Measurements from ENCODE around the gene EXOSC7.

EXOSC7 gene

DNA sequence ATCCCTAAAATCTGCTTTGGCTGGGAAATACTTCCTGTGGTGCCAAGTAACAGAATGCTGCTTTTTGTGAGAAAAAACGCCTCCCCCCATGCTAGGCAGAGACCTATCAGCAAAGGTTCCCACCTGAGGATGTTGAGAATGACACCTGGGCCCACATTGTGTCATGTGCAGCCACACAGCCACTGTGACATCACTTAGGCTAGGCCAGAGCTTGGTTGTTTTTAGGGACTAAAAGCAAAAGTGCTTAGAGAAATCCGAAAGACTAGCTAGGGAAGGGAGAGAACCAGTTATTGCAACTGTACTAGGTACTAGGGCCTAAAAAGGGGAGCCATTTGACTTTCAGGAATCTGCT, 6.2 kb upstream of the EXOSC7 start:
- no peak for DNase-seq (ENCODE audit: low read depth)
- TF ChIP-seq, protein P1, sequence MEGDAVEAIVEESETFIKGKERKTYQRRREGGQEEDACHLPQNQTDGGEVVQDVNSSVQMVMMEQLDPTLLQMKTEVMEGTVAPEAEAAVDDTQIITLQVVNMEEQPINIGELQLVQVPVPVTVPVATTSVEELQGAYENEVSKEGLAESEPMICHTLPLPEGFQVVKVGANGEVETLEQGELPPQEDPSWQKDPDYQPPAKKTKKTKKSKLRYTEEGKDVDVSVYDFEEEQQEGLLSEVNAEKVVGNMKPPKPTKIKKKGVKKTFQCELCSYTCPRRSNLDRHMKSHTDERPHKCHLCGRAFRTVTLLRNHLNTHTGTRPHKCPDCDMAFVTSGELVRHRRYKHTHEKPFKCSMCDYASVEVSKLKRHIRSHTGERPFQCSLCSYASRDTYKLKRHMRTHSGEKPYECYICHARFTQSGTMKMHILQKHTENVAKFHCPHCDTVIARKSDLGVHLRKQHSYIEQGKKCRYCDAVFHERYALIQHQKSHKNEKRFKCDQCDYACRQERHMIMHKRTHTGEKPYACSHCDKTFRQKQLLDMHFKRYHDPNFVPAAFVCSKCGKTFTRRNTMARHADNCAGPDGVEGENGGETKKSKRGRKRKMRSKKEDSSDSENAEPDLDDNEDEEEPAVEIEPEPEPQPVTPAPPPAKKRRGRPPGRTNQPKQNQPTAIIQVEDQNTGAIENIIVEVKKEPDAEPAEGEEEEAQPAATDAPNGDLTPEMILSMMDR (conservative IDR thresholded peaks at IDR 0.05; ENCODE audit: low read length), result no peak
- H3K4me3 ChIP-seq (ENCODE audit: low read length), result no peak overlapping the region

DNA sequence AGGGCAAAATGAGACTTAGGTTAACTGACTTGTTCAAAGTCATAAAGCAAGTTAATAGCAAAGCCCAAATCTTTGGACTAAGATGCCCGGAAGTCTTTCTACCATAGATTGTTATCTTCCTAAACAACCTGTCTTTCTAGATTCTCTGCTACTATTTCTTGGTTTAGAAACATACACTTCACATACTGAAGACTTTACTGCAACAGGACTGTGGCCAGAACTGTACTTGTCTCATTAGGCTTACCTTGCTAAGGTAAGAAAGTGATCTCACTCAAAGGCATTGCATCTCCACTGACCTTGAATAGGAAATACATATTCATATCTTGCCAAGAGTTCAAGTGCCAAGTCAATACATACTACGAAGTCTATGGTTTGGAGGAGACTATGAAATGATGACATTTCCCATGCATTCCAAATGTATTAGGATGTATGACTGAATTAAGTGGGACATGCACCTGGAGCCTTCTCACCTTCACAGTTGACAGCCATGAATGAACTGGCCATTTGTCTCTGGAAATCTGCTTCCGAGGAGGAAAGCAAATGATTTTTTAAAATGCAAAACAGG, 5.0 kb upstream of the EXOSC7 start:
- TF ChIP-seq, protein P1 (conservative IDR thresholded peaks at IDR 0.05; ENCODE audit: low read length), result no peak
- H3K4me3 ChIP-seq (ENCODE audit: low read length), result no peak overlapping the region
- DNase-seq (ENCODE audit: low read depth), result no peak

DNA sequence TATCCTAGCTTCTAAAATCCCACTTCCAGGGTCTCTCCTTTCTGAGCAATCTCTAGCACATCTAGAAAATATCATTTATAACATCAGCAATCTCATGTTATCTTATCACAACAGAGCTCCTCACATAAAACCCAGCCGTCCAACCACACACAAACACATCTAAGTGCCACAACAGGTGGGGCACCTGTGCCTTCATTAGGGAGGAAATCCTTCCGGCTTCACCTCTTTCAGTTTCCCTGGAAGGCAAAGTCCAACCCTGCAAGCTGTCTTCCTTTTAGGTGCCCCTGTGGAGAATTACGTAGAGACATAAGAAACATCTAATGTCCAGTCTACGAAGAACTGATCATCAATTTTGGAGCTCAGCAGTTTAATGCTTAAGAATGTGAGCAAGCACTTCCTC, 1.6 kb upstream of the EXOSC7 start:
- DNase-seq (ENCODE audit: low read depth), result no peak
- peak overlapping the region; percentile 93 for H3K4me3 ChIP-seq (ENCODE audit: low read length)
- TF ChIP-seq, protein P1 (conservative IDR thresholded peaks at IDR 0.05; ENCODE audit: low read length), result no peak

DNA sequence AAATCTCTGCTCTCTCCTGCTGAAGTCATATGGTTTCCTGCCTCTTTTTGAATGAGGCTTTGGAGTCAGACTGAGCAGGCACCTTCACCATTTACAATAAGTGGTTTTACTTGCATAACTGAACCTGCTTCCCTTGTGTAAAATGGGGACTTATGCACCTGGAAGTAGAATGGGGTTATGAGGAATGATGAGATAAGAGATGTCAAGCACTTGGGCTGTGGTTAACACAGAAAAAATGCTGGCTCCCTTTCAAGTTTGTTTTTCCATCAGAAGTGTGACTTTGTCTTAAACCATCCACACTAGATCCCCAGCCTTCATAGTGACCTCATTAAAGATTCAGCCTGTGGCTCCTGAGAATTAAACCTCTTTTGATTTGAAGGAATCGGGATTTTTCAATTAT, 5.2 kb downstream of the EXOSC7 start:
- no peak for DNase-seq (ENCODE audit: low read depth)
- no peak overlapping the region for H3K4me3 ChIP-seq (ENCODE audit: low read length)
- TF ChIP-seq, protein P1 (conservative IDR thresholded peaks at IDR 0.05; ENCODE audit: low read length), result no peak

DNA sequence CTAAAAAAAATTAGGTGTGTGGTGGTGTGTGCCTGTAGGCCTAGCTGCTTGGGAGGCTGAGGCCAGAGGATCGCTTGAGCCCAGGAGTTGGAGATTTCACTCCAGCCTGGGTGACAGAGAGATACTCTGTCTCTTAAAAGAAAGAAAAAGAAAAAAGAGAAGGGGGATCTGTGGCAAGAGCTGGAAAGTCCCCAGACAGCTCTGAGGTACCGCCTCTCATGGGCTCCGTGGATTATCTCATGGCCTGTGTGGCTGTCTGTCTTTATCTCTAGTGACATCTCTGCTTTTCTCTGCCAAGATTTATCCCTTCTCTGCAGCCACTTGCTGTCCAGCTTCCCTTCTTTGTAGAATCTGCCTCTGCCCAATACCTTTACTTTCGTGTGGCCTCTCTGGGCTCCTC, 5.7 kb downstream of the EXOSC7 start:
- TF ChIP-seq, protein P1 (conservative IDR thresholded peaks at IDR 0.05; ENCODE audit: low read length), result no peak
- DNase-seq (ENCODE audit: low read depth), result no peak
- H3K4me3 ChIP-seq (ENCODE audit: low read length), result no peak overlapping the region

DNA sequence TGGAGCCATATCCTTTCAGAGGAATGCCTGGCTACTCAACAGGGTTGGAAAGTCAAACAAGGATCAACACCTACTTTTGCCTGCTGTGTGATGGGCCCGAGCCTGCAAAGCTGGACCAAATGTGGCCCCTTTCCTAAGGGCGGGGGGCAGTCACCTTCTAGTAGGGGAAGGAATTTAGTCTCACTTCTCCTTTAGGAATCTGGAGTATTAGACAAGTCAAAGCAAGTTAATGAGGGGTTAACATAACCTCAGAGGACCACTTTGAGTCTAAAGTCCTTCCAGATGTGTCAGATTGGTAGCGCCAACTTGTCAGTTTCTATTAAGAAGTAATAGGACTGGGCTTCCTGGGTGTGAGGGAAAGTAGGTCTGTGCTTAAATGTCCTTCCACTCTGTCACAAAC, 6.8 kb downstream of the EXOSC7 start:
- no peak for DNase-seq (ENCODE audit: low read depth)
- TF ChIP-seq, protein P1 (conservative IDR thresholded peaks at IDR 0.05; ENCODE audit: low read length), result no peak
- H3K4me3 ChIP-seq (ENCODE audit: low read length), result no peak overlapping the region

DNA sequence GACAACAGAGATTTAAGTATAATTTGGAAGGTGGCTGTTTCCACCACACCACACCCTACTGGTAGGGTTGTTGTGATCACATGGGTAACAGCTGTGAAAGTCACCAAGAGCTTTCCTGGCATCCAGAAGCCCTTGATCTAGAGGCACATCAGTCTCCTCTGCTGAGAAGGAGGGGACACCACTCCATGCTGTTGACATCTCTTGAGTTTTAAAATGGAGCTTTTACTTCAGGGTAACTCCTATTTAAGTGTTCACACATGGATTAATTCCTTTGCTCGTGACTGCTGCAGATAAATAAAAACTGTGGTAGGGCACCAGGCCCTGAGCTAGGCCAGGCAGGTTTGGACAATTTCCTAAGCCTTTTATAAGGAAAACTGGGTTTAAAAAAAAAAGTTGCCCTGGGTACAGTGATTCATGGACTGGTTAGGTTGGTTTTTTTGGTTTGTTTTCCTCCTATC, 7.5 kb downstream of the EXOSC7 start:
- H3K4me3 ChIP-seq (ENCODE audit: low read length), result no peak overlapping the region
- TF ChIP-seq, protein P1 (conservative IDR thresholded peaks at IDR 0.05; ENCODE audit: low read length), result no peak
- DNase-seq (ENCODE audit: low read depth), result peak; percentile 38

Data from AG10803 (cell line).